GM18873 (cell line): ENCODE results near the gene SLC13A3.

Experiments used
- ATAC-seq: cut with Tn5 transposase; IDR thresholded peaks from one replicate; pipeline ENCODE4 v1.9.1; 2021; ENCODE audit warnings: mild to moderate bottlenecking, moderate library complexity, moderate number of reproducible peaks; ENCODE audit not compliant: unreplicated experiment, low FRiP score

Gene SLC13A3

GRCh38 chr20:46609043-46609442 lies 42.2 kb downstream of the SLC13A3 start:
- ATAC-seq = no peak

GRCh38 chr20:46607849-46608497 lies 43.3 kb downstream of the SLC13A3 start:
- ATAC-seq = no peak

GRCh38 chr20:46607191-46607848 lies 43.9 kb downstream of the SLC13A3 start:
- no peak for ATAC-seq

GRCh38 chr20:46606817-46607190 lies 44.5 kb downstream of the SLC13A3 start:
- ATAC-seq = no peak

GRCh38 chr20:46605978-46606816 lies 45.1 kb downstream of the SLC13A3 start:
- ATAC-seq = no peak

GRCh38 chr20:46605181-46605580 lies 46.1 kb downstream of the SLC13A3 start:
- ATAC-seq = no peak

- ATAC-seq = no peak
Measured at GRCh38 chr20:46604551-46605133, 46.6 kb downstream of the SLC13A3 start.

- no peak for ATAC-seq
Measured at GRCh38 chr20:46602429-46602828, 48.8 kb downstream of the SLC13A3 start.

- no peak for ATAC-seq
Measured at GRCh38 chr20:46601603-46602122, 49.6 kb downstream of the SLC13A3 start.

- no peak for ATAC-seq
Measured at GRCh38 chr20:46600286-46600752, 50.9 kb downstream of the SLC13A3 start.

- ATAC-seq = no peak
Measured at GRCh38 chr20:46599227-46599987, 51.9 kb downstream of the SLC13A3 start.

GRCh38 chr20:46595933-46596332 lies 55.3 kb downstream of the SLC13A3 start:
- ATAC-seq = no peak

- ATAC-seq = no peak
Measured at GRCh38 chr20:46594725-46595124, 56.5 kb downstream of the SLC13A3 start.

- no peak for ATAC-seq
Measured at GRCh38 chr20:46592580-46593362, 58.5 kb downstream of the SLC13A3 start.

GRCh38 chr20:46590443-46590842 lies 60.8 kb downstream of the SLC13A3 start:
- ATAC-seq = no peak

GRCh38 chr20:46588532-46589511 lies 62.4 kb downstream of the SLC13A3 start:
- ATAC-seq = no peak

GRCh38 chr20:46587986-46588385 lies 63.3 kb downstream of the SLC13A3 start:
- ATAC-seq = no peak

- ATAC-seq = no peak
Measured at GRCh38 chr20:46586724-46587123, 64.5 kb downstream of the SLC13A3 start.
